SU-DHL-6 (cell line): ENCODE data around the gene OR7G2.

Experiments
- H2AFZ ChIP-seq: fragments of 200-600 bp; sonication (generic); 2 replicates; pipeline ENCODE4 v1.6.1; 2014; ENCODE audit warnings: low read depth, mild to moderate bottlenecking, moderate library complexity, mixed read lengths, antibody characterized with exemption, low read length; ENCODE audit not compliant: severe bottlenecking
- H3F3A ChIP-seq: fragments of 200-600 bp; shearing (Covaris generic); 2 replicates; pipeline ENCODE4 v1.6.0; 2016; ENCODE audit warnings: antibody characterized with exemption, mild to moderate bottlenecking; ENCODE audit not compliant: insufficient read depth
- H3K27ac ChIP-seq: fragments of 200-600 bp; sonication (generic); 2 replicates; pipeline ENCODE4 v1.5.1; 2016; ENCODE audit warnings: low read depth, mild to moderate bottlenecking, low read length, moderate library complexity, mixed read lengths
- H3K27me3 ChIP-seq: fragments of 200-600 bp; sonication (generic), shearing (Covaris generic); 2 replicates; pipeline ENCODE4 v1.6.0; 2014; ENCODE audit warnings: mild to moderate bottlenecking, low read length
- H3K36me3 ChIP-seq: fragments of 200-600 bp; sonication (generic); 2 replicates; pipeline ENCODE4 v1.6.1; 2014; ENCODE audit warnings: mild to moderate bottlenecking, low read length, mixed read lengths
- H3K4me2 ChIP-seq: fragments of 300-600, 200-600 bp; shearing (Covaris generic), sonication (generic); 2 replicates; pipeline ENCODE4 v1.6.0; 2014; ENCODE audit warnings: low read length, low read depth, mild to moderate bottlenecking; ENCODE audit not compliant: poor library complexity, severe bottlenecking
- H3K4me3 ChIP-seq: fragments of 200-600 bp; sonication (generic); 2 replicates; pipeline ENCODE4 v1.5.1; 2014; ENCODE audit warnings: antibody characterized with exemption, low read length, mild to moderate bottlenecking, mixed read lengths; ENCODE audit not compliant: insufficient read depth, poor library complexity, severe bottlenecking
- H3K79me2 ChIP-seq: fragments of 200-600 bp; sonication (generic); 2 replicates; pipeline ENCODE4 v1.6.1; 2014; ENCODE audit warnings: mild to moderate bottlenecking, low read length, moderate library complexity; ENCODE audit not compliant: insufficient read depth
- H3K9ac ChIP-seq: fragments of 200-600 bp; sonication (generic); 2 replicates; pipeline ENCODE4 v1.7.0; 2014; ENCODE audit warnings: mild to moderate bottlenecking, low read length
- H3K9me2 ChIP-seq: fragments of 200-600 bp; sonication (generic); replicated peaks from 2 replicates; pipeline ENCODE4 v1.6.1; 2014; ENCODE audit warnings: low read length; ENCODE audit not compliant: insufficient read depth
- H3K9me3 ChIP-seq: fragments of 200-600 bp; sonication (generic); 2 replicates; pipeline ENCODE4 v1.6.1; 2014; ENCODE audit warnings: low read length, mixed read lengths; ENCODE audit not compliant: insufficient read depth
- H4K20me1 ChIP-seq: fragments of 200-600 bp; sonication (generic); 2 replicates; pipeline ENCODE4 v1.6.1; 2014; ENCODE audit warnings: low read depth, mild to moderate bottlenecking, antibody characterized with exemption, low read length, moderate library complexity, mixed read lengths
- EZH2phosphoT487 ChIP-seq: fragments of 200-600 bp; sonication (generic), shearing (Covaris generic); conservative IDR thresholded peaks from 2 replicates; pipeline ENCODE4 v1.6.1; 2018; ENCODE audit warnings: mild to moderate bottlenecking, antibody characterized with exemption, low read length, moderate library complexity, mixed read lengths
- TF ChIP-seq, protein P1 (sequence below): fragments of 200-600 bp; sonication (generic); IDR thresholded peaks from one replicate; pipeline ENCODE4 v1.5.1; 2017; ENCODE audit warnings: antibody characterized with exemption, mild to moderate bottlenecking, low read length, moderate library complexity; ENCODE audit not compliant: insufficient read depth, poor library complexity, severe bottlenecking

Gene OR7G2

DNA sequence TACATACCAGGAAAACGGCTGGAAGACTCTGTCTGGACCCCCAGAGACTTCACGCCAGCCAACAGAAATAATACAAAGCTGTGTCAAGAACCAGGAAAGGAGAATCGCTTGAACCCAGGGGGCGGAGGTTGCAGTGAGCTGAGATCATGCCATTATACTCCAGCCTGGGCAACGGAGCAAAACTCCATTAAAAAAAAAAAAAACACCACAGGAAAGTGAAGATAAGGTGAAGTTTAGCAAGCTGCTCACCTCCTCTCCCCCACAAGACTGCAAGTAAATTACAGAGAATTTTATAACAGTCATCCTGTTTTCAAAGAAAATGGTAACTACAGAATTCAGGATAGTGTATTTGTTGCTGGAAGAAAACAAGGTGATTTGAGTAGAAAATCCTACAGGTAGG, 9.3 kb upstream of the OR7G2 start:
- no peak overlapping the region for H3K4me3 ChIP-seq
- no peaks in the 10 kb centered on the region for H3K36me3 ChIP-seq
- H4K20me1 ChIP-seq, result no peaks in the 10 kb centered on the region
- no peaks in the 10 kb centered on the region for H3K27me3 ChIP-seq
- H3K9me3 ChIP-seq, result no peaks in the 10 kb centered on the region
- no peak overlapping the region for H3K27ac ChIP-seq
- H3K9me2 ChIP-seq, result no peaks in the 10 kb centered on the region
- TF ChIP-seq, protein P1, sequence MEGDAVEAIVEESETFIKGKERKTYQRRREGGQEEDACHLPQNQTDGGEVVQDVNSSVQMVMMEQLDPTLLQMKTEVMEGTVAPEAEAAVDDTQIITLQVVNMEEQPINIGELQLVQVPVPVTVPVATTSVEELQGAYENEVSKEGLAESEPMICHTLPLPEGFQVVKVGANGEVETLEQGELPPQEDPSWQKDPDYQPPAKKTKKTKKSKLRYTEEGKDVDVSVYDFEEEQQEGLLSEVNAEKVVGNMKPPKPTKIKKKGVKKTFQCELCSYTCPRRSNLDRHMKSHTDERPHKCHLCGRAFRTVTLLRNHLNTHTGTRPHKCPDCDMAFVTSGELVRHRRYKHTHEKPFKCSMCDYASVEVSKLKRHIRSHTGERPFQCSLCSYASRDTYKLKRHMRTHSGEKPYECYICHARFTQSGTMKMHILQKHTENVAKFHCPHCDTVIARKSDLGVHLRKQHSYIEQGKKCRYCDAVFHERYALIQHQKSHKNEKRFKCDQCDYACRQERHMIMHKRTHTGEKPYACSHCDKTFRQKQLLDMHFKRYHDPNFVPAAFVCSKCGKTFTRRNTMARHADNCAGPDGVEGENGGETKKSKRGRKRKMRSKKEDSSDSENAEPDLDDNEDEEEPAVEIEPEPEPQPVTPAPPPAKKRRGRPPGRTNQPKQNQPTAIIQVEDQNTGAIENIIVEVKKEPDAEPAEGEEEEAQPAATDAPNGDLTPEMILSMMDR, result no peak
- no peak for TF ChIP-seq EZH2phosphoT487
- no peak overlapping the region for H3K9ac ChIP-seq
- H3K4me2 ChIP-seq, result no peak overlapping the region
- no peaks in the 10 kb centered on the region for H3K79me2 ChIP-seq
- H3F3A ChIP-seq, result no peaks in the 10 kb centered on the region
- no peak overlapping the region for H2AFZ ChIP-seq

GRCh38 chr19:9115307-9115813, 8.1 kb upstream of the OR7G2 start, which contains the start of gene OR7G1:
Gene OR7G1 (minus strand): TSS chr19:9115763. CDS start chr19:9115763, 0 bp downstream.
- no peak within 1 kb of the TSS for H3K27ac ChIP-seq

GRCh38 chr19:9109959-9110358, 2.7 kb upstream of the OR7G2 start:
- H3K4me2 ChIP-seq, result no peak overlapping the region
- H3F3A ChIP-seq, result no peaks in the 10 kb centered on the region
- H3K4me3 ChIP-seq, result no peak overlapping the region
- H3K27ac ChIP-seq, result no peak overlapping the region
- H3K9me2 ChIP-seq, result no peaks in the 10 kb centered on the region
- H3K36me3 ChIP-seq, result no peaks in the 10 kb centered on the region
- no peak overlapping the region for H2AFZ ChIP-seq
- no peaks in the 10 kb centered on the region for H3K27me3 ChIP-seq
- no peak overlapping the region for H3K9ac ChIP-seq
- H3K9me3 ChIP-seq, result no peaks in the 10 kb centered on the region
- no peaks in the 10 kb centered on the region for H3K79me2 ChIP-seq
- H4K20me1 ChIP-seq, result no peaks in the 10 kb centered on the region
- TF ChIP-seq EZH2phosphoT487, result no peak
- TF ChIP-seq, protein P1, result no peak

More at GRCh38 chr19:9115307-9115813, 8.1 kb upstream of the OR7G2 start, which contains the start of gene OR7G1:
- no peak for TF ChIP-seq EZH2phosphoT487
- H4K20me1 ChIP-seq, result no peaks in the 10 kb centered on the region
- no peak within 1 kb of the TSS for H3K9ac ChIP-seq
- no peaks in the 10 kb centered on the region for H3K79me2 ChIP-seq
- no peaks in the 10 kb centered on the region for H3K36me3 ChIP-seq
- H2AFZ ChIP-seq, result no peak within 1 kb of the TSS
- no peaks in the 10 kb centered on the region for H3K9me3 ChIP-seq
- no peak within 1 kb of the TSS for H3K4me2 ChIP-seq
- H3K9me2 ChIP-seq, result no peaks in the 10 kb centered on the region
- no peak within 1 kb of the TSS for H3K4me3 ChIP-seq
- H3K27me3 ChIP-seq, result no peaks in the 10 kb centered on the region
- no peaks in the 10 kb centered on the region for H3F3A ChIP-seq

GRCh38 chr19:9086761-9087160, 20.5 kb downstream of the OR7G2 start, which contains the start of gene OR1M1:
Gene OR1M1 (plus strand): TSS chr19:9087061. CDS start chr19:9093245, 6,184 bp downstream.
- Histone ChIP-seq H3K9ac (no peak within 1 kb of the TSS), H3K36me3 (no peaks in the 10 kb centered on the region), H3K4me2 (no peak within 1 kb of the TSS), H3K79me2 (no peaks in the 10 kb centered on the region), H3K27me3 (no peaks in the 10 kb centered on the region), H3K9me2 (no peaks in the 10 kb centered on the region), H2AFZ (no peak within 1 kb of the TSS), H3K9me3 (no peaks in the 10 kb centered on the region), H3K27ac (no peak within 1 kb of the TSS), H3F3A (no peaks in the 10 kb centered on the region), H3K4me3 (no peak within 1 kb of the TSS), H4K20me1 (no peaks in the 10 kb centered on the region)
- TF ChIP-seq, protein P1, result no peak
- no peak for TF ChIP-seq EZH2phosphoT487
